NOMO-1 (cell line): Measurements from ENCODE around the gene C22orf15.

Source experiments
- DNase-seq, 2 experiments: peaks; one replicate each; lab custom pipeline; 2025; ENCODE audit not compliant: unreplicated experiment in 2 of 2; lab: John Stamatoyannopoulos, UW

The C22orf15 gene

DNA sequence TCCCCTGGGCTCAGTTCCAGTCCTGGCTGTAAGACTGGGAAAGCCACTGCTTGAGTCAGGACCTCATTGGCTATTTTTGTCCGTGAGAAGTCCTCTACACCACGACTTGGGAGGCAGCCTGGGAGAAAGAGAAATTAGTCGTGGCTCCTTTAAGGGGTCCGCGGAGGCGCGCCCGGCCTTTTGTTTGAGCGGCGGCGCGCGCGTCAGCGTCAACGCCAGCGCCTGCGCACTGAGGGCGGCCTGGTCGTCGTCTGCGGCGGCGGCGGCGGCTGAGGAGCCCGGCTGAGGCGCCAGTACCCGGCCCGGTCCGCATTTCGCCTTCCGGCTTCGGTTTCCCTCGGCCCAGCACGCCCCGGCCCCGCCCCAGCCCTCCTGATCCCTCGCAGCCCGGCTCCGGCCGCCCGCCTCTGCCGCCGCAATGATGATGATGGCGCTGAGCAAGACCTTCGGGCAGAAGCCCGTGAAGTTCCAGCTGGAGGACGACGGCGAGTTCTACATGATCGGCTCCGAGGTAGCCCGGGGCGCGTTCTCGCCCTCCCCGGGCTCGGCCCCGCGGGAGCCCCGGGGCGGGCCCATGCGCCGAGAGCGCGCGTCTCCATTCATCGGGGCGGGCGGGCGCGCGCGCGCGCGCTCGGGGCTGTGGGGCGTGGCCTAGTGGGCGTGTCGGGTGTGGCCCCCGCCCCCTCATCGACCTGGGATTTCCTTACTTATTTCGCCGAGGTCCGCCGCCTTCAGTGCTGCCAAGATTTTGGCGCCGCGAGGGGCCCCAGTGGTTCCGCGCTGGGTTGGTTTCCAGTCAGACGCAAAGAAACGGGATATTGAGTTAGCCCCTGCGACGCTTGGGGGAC is 24.2 kb downstream of the C22orf15 start, which contains the start of gene SMARCB1:
SMARCB1 (plus strand) TSS at position 215 of the 848 bp plus-strand sequence; CDS start at position 419, 204 bp downstream.
- DNase-seq = peak; percentile 78 to 81

DNA sequence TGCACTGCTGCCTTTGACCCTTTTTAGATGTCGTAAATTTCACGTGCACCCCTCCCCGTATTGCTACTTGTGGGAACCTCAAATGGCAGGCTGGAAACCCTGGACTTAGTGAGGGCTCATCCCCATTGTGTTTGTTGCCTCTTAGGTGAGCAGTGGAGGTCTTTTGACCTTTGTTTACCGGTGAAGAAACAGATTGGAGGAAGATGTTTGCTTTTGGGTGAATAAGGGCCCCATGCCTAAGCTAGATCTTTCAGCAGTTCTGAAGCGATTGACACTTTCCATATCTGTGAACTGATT is 24.8 kb downstream of the C22orf15 start:
- no peak for DNase-seq

DNA sequence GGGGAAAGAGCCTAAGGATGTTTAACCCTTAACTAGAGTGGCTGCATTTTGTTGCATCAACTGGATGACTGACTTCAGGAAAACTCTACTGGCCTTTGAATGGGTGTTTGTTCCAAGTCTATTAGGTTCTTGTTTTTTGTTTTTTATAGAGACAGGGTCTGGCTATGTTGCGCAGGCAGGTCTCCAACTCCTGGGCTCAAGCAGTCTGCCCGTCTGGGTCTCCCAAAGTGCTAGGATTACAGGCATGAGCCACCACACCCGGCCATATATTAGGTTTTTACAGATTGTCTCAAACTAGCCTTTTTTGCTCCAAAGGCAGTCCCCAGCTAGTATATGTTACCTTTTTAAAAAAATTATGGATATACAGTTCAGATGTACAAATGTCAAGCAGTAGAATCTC is 25.1 kb downstream of the C22orf15 start:
- no peak for DNase-seq

- DNase-seq = no peak
These were observed 26.3 kb downstream of the C22orf15 start for GRCh38 chr22:23789121-23789520.

DNA sequence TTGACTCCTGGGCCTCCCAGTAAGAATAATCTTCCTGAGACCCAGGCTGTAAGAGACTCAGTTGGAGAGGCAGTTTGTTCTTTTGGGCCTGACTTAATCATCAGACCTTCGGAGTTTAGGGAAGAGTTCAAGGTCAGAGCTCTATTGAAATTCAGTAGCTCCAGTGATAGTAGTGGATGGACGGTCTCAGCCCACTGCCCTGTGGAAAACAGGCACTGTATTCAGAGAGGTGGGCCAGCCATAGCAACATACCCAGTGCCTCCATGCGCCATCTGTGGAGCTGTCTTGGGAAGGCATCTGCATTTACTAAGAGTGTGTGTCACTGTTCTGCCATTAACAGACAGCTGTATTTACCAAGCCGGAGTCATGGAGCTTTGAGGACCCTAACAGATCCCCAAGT is 26.8 kb downstream of the C22orf15 start:
- no peak for DNase-seq

DNA sequence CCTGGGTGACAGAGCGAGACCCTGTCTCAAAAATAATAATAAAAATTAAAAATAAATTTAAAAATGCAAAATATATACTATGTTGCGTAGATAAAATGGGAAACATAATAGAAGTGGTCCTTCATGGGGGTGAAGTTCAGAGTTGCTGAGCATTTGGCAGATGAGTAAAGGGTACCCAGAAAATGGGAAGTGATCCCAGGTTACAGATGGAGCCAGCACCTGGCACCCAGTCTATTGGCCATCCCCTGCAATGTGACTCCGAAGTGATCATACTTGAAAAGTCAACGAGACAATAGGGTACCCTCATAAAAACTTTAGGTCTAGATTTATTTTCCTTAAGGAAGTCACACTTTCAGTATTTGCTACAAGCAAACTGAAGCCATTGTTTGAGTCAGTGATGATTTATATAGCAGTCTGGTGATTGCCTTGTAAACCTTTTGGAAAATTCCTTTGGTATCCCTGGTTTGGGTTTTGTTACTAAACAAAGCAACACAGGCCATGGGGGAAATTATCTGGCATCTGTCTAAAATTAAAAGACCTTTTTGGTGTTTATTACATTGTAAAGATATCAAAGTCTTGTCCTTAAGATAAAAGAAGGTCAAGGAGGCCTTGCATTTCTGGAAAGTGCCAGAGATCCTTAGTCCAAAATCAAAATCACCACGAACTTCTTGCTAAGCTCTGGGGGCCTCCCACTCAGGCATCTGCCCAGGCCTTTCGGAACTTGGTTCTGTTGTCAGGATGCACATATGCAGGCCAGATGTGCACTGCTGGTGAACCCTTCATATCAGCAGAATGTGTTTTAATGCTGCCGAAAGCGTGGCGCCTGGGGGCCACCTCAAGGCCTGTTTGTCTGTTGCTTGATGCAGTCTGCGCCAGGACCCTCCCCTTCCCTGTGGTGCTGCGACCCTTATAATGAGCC is 28.3 kb downstream of the C22orf15 start:
- no peak for DNase-seq

DNA sequence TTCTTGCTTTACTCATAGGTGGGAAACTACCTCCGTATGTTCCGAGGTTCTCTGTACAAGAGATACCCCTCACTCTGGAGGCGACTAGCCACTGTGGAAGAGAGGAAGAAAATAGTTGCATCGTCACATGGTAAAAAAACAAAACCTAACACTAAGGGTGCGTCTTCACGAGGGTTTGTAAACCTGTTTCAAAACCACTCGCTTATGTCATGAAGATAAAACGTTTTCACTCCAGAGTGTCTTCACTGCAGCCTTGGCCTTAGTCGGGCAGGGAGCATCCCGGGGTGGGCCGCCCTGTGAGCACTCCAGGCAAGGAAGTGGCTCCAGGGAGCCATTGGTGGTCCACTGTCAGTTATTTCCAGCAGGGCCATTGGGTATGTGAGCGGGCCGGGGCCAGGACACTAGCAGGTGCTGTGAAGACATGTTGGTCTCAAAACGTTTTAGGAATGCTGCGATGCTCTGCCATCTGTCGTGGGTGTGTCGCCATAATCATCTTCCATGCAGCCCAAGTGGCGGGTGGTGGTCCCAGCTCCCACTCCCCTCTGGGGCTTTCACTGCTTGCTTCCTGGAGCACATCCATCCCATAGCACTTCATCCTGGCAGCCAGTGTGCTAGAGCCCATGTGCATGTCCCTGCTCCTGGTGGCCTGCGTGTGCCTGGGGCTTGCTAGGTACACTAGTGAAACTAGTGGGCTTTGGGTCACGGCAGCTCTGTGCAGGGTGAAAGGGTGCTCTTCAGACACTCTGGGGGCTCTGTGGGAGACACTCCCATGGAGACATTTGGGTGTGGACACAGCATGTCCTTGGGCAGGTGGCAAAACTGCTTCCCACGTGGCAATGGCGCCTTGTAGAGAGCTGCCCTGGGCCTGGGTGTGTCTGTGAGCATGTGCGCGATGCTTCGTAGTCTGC is 29.2 kb downstream of the C22orf15 start:
- DNase-seq = no peak

DNA sequence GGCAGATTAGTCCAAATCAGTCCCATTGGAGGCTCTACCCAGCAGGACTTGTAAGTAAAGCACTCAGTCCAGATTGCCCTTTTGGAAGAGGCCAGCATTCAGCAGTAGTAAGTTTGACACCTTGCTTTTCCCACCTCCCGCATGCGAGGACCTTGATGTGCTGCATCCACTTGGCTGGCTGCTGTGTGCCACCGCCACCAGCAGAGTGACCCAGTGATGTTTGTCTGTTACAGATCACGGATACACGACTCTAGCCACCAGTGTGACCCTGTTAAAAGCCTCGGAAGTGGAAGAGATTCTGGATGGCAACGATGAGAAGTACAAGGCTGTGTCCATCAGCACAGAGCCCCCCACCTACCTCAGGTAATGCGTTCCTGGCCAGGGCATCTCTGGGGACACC is 30.5 kb downstream of the C22orf15 start:
- DNase-seq = no peak

DNA sequence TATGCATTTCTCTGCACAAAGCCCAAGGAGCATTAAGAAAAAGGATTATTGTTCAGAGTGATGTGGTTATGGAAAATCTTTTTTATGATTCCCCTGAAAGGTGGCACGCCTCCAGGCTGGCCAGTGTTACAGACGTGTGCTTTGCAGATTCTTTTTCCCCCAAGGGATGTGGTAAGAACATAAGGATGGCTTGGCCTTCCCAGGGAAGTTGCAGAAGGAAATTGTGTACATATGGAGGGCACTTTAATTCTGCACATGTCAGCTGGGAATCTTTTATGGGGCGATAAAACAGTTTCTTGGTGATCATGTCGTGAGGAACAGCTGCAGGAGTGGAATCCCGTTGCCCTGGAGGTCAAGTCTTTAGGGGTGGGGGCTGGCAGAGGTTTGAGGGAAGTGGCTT is 33.7 kb downstream of the C22orf15 start:
- no peak for DNase-seq

- no peak for DNase-seq
These were observed 37.8 kb downstream of the C22orf15 start for GRCh38 chr22:23800297-23801237.

DNA sequence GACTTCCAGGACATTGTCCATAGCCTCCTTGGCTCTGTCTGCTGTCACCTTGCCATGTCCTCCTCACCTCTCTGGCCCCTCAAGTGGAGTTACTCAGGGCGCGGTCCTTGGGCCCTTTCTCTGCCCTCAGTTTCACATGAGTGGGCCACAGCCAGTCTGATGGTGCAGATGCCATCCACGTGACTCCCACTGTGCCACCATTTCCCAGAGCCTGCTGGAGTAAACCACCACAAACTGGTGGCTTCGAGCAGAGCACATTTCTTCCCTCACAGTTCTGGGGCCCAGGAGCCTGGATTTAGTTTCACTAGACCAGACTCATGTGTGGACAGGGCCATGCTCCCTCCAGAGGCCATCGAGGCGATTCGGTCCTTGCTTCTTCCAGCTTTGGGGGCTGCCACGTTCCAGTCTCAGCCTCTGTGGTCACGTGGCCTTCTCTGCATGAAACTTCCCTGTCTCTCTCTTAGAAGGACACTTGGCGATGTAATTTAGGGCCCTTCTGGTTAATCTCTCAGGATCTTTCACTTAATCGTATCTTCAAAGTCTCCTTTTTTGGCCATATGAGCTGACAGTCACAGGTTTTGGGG is 38.5 kb downstream of the C22orf15 start:
- DNase-seq = no peak

GRCh38 chr22:23801886-23802377 is 39.1 kb downstream of the C22orf15 start:
- no peak for DNase-seq

DNA sequence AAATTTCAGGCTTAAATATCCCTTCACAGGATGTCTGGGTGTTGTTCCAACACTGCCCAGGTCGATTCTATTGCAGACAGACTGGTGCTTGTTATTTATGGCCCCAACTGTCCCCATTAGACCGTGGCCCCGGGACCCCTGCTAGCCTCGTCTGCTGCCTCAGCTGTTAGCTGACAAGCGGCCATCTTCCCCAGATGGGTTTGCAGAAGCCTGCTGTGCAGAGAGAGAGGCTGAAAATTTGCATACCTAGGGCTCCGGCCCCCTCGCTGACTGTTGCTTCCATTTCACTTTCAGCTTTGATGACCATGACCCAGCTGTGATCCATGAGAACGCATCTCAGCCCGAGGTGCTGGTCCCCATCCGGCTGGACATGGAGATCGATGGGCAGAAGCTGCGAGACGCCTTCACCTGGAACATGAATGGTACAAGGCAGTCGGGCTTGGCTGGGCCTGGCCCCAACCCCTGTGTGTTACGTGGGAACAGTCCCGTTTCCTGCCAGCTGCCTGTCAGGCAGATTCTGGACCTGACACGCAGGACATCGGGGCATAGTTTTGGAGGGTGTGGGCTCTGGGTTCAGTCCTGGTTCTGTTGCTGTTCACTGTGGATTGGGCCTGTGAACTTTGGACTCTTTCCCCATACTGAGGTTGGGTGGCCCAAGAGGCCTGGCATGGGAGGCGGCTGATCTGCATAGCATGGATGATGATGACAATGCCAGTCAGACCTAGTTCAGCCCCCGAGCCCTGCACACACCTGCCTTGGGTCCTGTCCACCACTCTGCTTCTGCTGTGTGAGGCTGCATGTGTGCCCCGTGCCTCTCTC is 40.4 kb downstream of the C22orf15 start:
- DNase-seq = no peak

- DNase-seq = no peak
These were observed 42.0 kb downstream of the C22orf15 start for GRCh38 chr22:23804781-23805291.

DNA sequence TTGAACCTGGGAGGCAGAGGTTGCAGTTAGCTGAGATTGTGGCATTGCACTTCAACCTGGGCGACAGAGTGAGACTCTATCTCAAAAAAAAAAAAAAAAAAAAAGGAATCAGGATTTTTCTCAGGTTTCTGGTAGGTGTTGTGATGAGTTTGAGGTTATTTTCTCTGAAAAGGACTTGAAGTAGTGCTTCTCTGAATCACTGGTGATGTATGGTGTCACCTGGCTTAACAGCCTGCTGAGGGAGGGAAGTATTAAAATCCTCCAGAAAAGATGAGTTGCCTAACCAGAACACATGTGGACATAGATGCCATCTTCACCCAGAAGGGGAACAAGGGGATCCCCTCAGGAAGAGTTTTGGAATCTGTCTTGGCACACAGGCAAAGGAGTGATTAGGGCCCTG is 44.0 kb downstream of the C22orf15 start:
- no peak for DNase-seq

DNA sequence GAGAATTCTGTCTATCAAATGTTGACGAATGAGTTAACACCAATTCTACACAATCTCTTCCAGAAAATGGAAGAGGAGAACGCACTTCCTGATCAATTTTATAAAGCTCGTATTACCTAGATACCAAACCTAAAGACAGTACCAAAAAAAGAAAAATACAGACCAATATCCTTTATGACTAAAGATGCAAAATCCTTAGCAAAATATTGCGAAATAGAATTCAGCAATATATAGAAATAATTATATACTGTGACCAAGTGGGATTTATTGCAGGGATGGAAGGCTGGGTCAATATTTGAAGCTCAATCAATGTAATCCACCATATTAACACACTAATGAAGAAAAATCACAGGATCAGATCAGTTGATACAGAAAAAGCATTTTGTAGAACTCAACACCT is 49.6 kb downstream of the C22orf15 start:
- DNase-seq = no peak
